Measurements from ENCODE around the gene INPP5D. TPM values are rescaled to one million over a fixed set of nuclear protein-coding genes. Genes with fewer than 3 reads are reported as not detected.

The INPP5D gene
- total RNA-seq = not detected

DNA sequence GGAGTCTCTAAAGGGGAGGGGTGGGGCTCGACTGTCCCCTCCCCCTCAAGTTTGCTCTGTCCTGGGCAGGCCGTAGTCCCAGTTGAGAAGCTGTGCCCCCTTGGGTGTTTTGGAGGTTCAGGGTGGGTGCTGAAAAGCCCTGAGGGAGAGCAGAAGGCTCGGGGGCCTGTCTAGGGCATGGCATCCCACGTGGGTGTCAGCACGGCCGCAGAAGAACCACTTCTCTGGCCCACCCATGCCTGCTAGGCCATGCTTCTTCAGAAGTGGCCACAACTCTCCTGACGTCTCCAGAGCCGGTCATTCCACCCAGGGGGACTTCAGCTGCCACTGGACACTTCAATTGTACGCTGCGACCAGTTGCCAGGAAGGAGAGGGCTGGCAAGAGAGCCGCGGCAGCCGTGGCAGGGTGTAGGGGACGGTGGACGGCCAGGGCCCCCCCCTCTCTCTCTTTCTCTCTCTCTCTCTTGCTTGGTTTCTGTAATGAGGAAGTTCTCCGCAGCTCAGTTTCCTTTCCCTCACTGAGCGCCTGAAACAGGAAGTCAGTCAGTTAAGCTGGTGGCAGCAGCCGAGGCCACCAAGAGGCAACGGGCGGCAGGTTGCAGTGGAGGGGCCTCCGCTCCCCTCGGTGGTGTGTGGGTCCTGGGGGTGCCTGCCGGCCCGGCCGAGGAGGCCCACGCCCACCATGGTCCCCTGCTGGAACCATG, at the start of gene INPP5D:
Gene INPP5D, plus strand, starts transcription at position 546 of the 704 bp plus-strand sequence. Its CDS starts 137 bp downstream, at position 683.

DNA sequence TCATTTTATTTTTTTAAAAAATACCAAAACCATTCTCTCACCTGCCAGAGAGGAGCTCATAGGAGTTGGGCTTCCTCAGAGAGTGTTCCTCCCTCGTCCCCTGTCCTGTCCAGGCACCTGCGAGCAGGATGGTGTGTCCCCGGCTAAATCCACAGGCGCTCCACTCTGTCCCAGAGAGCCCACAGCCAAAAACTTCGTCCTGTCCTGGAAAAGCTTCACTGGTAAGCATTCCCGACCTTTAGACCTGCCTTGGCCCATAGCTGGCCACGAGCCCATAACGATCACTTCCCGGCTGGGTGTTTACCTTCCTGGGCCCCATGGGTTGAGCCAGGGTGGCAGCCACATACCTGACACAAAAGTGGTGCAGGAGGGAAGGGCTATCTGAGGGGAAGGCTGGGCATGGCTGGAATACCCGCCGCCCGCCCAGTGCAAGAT, 47.1 kb upstream of the INPP5D start, which contains the start of gene NGEF:
Gene NGEF, minus strand, starts transcription at position 230 of the 435 bp plus-strand sequence. CDS start 38,366 bp downstream, outside the sequence.

DNA sequence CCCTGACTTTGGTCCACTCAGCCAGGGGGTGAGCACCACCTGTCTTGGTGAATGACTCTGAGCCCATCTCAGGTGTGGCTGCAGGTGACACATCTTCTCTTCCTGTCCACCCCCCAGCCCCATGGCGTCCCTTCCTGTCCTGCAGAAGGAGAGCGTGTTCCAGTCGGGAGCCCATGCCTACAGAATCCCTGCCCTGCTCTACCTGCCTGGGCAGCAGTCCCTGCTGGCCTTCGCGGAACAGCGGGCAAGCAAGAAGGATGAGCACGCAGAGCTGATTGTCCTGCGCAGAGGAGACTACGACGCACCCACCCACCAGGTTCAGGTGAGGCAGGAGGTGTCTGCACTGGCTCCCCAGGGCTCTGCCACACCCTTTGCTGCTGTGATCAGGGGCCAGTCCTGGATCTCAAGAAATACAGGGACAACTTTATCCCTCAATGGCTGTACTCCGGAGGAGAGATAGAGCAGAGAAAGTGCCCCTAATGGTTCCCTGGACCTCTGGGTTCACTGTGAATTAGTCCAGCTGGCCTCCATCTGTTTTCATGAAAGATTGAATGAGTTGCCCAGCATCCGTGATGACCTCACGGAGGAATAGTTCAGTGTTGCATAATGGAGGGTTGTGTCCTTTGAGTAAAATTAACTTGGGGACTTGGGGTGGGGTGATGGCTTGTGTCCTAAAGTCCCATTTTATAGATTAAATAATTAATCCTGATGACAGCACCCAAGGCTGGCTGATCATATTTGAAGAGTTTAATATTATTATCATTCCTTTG, 27.4 kb upstream of the INPP5D start, which contains the start of gene NEU2:
Gene NEU2, plus strand, starts transcription at position 122 of the 770 bp plus-strand sequence. Its CDS starts 0 bp downstream, at position 122.

DNA sequence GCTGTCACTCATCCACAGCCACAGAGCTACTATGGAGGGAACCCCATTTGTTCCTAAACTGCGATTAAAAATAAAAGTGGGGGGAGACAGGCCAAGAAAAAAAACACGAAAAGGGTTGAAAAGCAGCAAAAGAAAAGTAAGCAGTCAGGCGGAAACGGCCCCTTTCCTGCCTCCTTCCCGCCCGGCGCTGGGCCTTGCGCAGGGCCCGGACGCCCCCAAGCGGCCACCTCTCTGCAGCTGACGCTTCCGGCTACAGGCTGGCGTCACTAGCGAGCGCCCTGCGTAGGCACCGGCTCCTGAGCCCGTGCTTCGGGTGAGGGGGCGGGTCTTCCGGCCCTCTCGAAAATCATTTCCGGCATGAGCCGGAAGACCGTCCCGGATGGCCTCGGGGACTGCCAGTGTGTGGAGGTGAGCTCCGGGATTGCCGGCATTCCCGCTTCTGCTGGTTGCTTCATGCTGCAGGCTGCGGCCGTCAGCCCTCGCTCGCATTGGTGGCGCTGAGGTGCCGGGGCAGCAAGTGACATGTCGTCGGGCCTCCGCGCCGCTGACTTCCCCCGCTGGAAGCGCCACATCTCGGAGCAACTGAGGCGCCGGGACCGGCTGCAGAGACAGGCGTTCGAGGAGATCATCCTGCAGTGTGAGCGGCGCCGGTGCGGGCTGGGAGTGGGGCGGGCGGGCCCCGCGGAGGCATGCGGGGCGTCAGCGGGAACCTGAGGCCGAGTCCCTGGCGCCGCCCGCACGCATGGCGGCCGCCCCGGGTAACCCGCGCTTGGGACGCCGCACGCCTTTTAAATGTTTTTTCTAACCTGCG, 191.4 kb downstream of the INPP5D start, which contains the start of gene ATG16L1:
Gene ATG16L1, plus strand, starts transcription at position 368 of the 811 bp plus-strand sequence. Its CDS starts 155 bp downstream, at position 523.

Small RNAs within 50 kb of the gene (small RNA-seq; reads per million reads assigned to genes)
- 0 reads per million in 2 donors for gene RN7SL32P

Other genes with a start within 250 kb of the INPP5D start
- 1 to 10 TPM in 1 of 2 donors, under 1 TPM in 1; 0.33 to 2.8 TPM for gene SNORC, start 190.1 kb upstream of the INPP5D start, total RNA-seq
- not detected for gene NGEF, start 47.1 kb upstream of the INPP5D start, total RNA-seq
- gene NEU2, start 27.7 kb upstream of the INPP5D start, total RNA-seq = not detected
- gene ATG16L1, start 191.3 kb downstream of the INPP5D start, total RNA-seq = 10 to 100 TPM; 32.0 to 39.6 TPM
- gene SAG, start 247.5 kb downstream of the INPP5D start, total RNA-seq = not detected